Measurements from ENCODE around the gene SOBP. TPM values are rescaled to one million over a fixed set of nuclear protein-coding genes. Genes with fewer than 3 reads are reported as not detected.
A peak's percentile ranks its signal among the peaks of the same experiment; 100 is the strongest.

The SOBP gene
- total RNA-seq, 2 donors from 2014 or later, result 1.5 to 1.9 TPM

DNA sequence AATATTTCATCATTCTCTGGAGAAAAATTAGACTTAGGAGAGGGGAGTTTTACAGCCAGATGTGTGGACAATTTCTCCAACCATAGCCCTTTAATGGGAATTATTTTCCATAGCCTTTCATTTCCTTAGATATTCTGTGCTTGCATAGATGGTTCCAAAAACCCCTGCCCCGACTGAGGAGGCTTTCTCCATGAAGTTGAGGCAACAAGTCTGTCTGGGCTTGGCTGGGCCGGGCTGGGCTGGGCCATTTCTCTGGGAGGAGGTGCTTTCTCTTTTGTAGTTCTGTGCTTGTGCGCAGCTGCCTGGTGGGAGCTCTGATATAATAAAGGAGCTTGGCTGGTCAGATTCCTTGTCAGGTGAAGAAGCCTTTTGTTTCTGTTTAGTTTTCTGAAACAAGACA is 71.4 kb downstream of the SOBP start:
- H3K36me3 Mint-ChIP-seq (ENCODE audit: low read depth), result no peaks in the 10 kb centered on the region
- no peaks in the 10 kb centered on the region for H3K27me3 Mint-ChIP-seq (ENCODE audit: insufficient read depth)
- H3K36me3 ChIP-seq (ENCODE audit: control insufficient read depth, insufficient read depth, low read length), result no peaks in the 10 kb centered on the region
- no peak overlapping the region for H3K27ac ChIP-seq (ENCODE audit: low read depth, low read length)
- no peak for DNase-seq
- WGBS, 2 experiments (ENCODE audit: insufficient coverage in 1 of 2, insufficient read length in 1 of 2), result 85% methylated on average over 3 of the region's 3 CpGs; no CpG with 5 or more reads in 1 of the 2 experiments
- H3K9me3 ChIP-seq (ENCODE audit: control insufficient read depth, low read length), result no peaks in the 10 kb centered on the region
- no peak overlapping the region for H3K4me3 Mint-ChIP-seq
- no peak overlapping the region for H3K4me3 ChIP-seq (ENCODE audit: low read length)
- H3K4me1 ChIP-seq (ENCODE audit: control insufficient read depth, insufficient read depth, low read length), result no peaks in the 10 kb centered on the region
- no peak overlapping the region for H3K9ac ChIP-seq (ENCODE audit: extremely low read depth, low read length, poor library complexity, severe bottlenecking)
- no peaks in the 10 kb centered on the region for H3K27me3 ChIP-seq (ENCODE audit: control insufficient read depth, insufficient read depth, low read length, poor library complexity, severe bottlenecking)
- H3K27ac Mint-ChIP-seq, result no peak overlapping the region
- TF ChIP-seq, protein P1, sequence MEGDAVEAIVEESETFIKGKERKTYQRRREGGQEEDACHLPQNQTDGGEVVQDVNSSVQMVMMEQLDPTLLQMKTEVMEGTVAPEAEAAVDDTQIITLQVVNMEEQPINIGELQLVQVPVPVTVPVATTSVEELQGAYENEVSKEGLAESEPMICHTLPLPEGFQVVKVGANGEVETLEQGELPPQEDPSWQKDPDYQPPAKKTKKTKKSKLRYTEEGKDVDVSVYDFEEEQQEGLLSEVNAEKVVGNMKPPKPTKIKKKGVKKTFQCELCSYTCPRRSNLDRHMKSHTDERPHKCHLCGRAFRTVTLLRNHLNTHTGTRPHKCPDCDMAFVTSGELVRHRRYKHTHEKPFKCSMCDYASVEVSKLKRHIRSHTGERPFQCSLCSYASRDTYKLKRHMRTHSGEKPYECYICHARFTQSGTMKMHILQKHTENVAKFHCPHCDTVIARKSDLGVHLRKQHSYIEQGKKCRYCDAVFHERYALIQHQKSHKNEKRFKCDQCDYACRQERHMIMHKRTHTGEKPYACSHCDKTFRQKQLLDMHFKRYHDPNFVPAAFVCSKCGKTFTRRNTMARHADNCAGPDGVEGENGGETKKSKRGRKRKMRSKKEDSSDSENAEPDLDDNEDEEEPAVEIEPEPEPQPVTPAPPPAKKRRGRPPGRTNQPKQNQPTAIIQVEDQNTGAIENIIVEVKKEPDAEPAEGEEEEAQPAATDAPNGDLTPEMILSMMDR (conservative IDR thresholded peaks at IDR 0.05), result no peak
- H3K9me3 Mint-ChIP-seq, result no peaks in the 10 kb centered on the region
- H3K4me1 Mint-ChIP-seq, result peaks cover 8% of the 10 kb centered on the region

DNA sequence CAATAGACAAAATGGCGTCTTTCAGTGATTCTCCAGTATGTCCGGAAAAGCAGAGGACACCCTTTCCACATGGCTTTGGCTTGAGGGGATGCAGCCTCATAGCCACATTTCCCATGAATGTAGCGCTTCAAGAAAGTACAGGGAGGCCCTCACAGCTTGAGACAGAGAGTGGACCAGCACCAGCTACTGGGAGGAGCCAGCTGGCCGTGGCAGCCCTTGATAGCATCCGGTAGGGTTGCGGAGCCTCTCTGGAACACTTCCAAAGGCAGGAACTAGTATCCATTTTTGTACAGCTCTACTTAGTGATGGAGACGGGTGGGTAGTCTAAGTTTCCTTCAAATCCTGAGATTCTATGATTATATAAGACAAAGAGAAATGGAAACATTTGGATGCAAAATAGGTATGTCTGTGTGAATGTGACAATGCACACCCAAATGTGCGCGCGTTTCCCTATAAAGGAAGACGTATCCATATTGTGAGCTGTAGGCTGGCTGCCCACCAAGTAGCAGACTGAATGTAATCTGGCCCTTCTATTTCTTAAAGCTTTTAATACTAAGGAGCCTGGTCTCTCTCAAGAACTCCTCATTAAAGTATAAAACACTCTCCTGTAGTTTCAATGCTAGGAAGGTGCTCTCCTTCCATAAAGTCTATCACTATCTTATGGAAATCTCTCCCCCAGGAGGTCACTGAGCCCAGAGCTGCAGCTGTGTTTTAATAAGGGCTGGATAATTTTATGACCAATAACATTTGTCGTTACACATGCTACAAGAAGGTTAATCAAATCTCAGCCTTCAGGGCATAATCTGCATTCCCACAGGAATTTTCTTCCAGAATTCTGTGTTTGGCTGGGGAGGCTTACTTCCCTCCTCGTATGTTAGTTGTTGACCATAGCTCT is 74.0 kb downstream of the SOBP start:
- Mint-ChIP-seq H3K36me3 (ENCODE audit: low read depth) (no peaks in the 10 kb centered on the region), H3K4me3 (no peak overlapping the region), H3K27me3 (ENCODE audit: insufficient read depth) (no peaks in the 10 kb centered on the region), H3K27ac (no peak overlapping the region), H3K9me3 (no peaks in the 10 kb centered on the region), H3K4me1 (peaks cover 12% of the 10 kb centered on the region)
- Histone ChIP-seq H3K4me1 (ENCODE audit: control insufficient read depth, insufficient read depth, low read length) (no peaks in the 10 kb centered on the region), H3K4me3 (ENCODE audit: low read length) (no peak overlapping the region), H3K9me3 (ENCODE audit: control insufficient read depth, low read length) (no peaks in the 10 kb centered on the region), H3K9ac (ENCODE audit: extremely low read depth, low read length, poor library complexity, severe bottlenecking) (no peak overlapping the region), H3K27me3 (ENCODE audit: control insufficient read depth, insufficient read depth, low read length, poor library complexity, severe bottlenecking) (no peaks in the 10 kb centered on the region), H3K36me3 (ENCODE audit: control insufficient read depth, insufficient read depth, low read length) (no peaks in the 10 kb centered on the region), H3K27ac (ENCODE audit: low read depth, low read length) (peak overlapping the region; percentile 76)
- 92 to 93% methylated on average over 12 to 13 of the region's 13 CpGs for WGBS, 2 experiments (ENCODE audit: insufficient coverage in 1 of 2, insufficient read length in 1 of 2)
- TF ChIP-seq, protein P1 (conservative IDR thresholded peaks at IDR 0.05), result no peak
- DNase-seq, result no peak

DNA sequence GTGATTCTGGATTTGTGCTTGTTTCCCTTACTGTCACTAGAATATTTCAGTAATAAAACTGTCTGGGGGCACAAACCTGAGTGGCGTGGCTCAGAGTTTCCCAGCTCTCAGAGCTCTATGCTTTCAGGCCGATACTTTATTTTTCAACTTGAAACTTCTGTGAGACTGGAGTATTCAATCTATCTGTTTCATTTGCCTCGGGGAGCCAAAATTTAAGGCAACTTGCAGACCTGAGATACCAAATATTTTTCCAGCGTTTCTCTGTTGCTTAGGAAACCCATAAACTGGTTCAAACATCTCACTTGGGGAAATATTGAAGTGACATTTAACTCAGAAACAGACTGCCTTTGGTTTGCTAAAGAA is 74.7 kb downstream of the SOBP start:
- H3K27ac ChIP-seq (ENCODE audit: low read depth, low read length), result peak overlapping the region; percentile 76
- Mint-ChIP-seq H3K4me3 (no peak overlapping the region), H3K27me3 (ENCODE audit: insufficient read depth) (no peaks in the 10 kb centered on the region)

More for the DNA sequence above, 74.7 kb downstream of the SOBP start:
- peaks cover 12% of the 10 kb centered on the region for H3K4me1 Mint-ChIP-seq
- H3K36me3 ChIP-seq (ENCODE audit: control insufficient read depth, insufficient read depth, low read length), result no peaks in the 10 kb centered on the region
- H3K27ac Mint-ChIP-seq, result no peak overlapping the region
- H3K36me3 Mint-ChIP-seq (ENCODE audit: low read depth), result no peaks in the 10 kb centered on the region
- no peaks in the 10 kb centered on the region for H3K4me1 ChIP-seq (ENCODE audit: control insufficient read depth, insufficient read depth, low read length)
- no peaks in the 10 kb centered on the region for H3K27me3 ChIP-seq (ENCODE audit: control insufficient read depth, insufficient read depth, low read length, poor library complexity, severe bottlenecking)
- TF ChIP-seq, protein P1 (conservative IDR thresholded peaks at IDR 0.05), result no peak
- no peaks in the 10 kb centered on the region for H3K9me3 ChIP-seq (ENCODE audit: control insufficient read depth, low read length)
- no peak overlapping the region for H3K4me3 ChIP-seq (ENCODE audit: low read length)
- DNase-seq, result no peak
- H3K9ac ChIP-seq (ENCODE audit: extremely low read depth, low read length, poor library complexity, severe bottlenecking), result no peak overlapping the region
- H3K9me3 Mint-ChIP-seq, result no peaks in the 10 kb centered on the region
- 88 to 94% methylated on average over 4 of the region's 4 CpGs for WGBS, 2 experiments (ENCODE audit: insufficient coverage in 1 of 2, insufficient read length in 1 of 2)

Data from endodermal cell (in vitro differentiated cells).